CD14-positive monocyte (primary cell): ENCODE data around the gene CATSPERE. TPM values are rescaled to one million over a fixed set of nuclear protein-coding genes. Genes with fewer than 3 reads are reported as not detected.
A peak's percentile ranks its signal among the peaks of the same experiment; 100 is the strongest.

Source experiments
- DNase-seq, 3 donors: peaks; one replicate each; pipeline ENCODE4 v3.0.0-alpha.2; 2011 to 2022
- H2AFZ ChIP-seq: 2 replicates; pipeline ENCODE4 v1.6.0; 2012; ENCODE audit warnings: mild to moderate bottlenecking, low read depth, low read length, inconsistent platforms; ENCODE audit not compliant: insufficient read depth, poor library complexity, severe bottlenecking
- H3K27ac ChIP-seq, 2 donors: 1 replicate in 1 of 2; 2 replicates in 1 of 2; pipeline ENCODE4 v1.5.1; 2012 to 2013; ENCODE audit warnings: low read length in 2 of 2, control low read depth in 1 of 2, inconsistent platforms in 1 of 2, low read depth in 1 of 2, mild to moderate bottlenecking in 1 of 2
- H3K27me3 ChIP-seq, 2 donors: one replicate each; pipeline versions ENCODE4 v1.6.0 to v1.6.1; 2011 to 2013; ENCODE audit warnings: low read length in 2 of 2; ENCODE audit not compliant: control insufficient read depth in 2 of 2, insufficient read depth in 2 of 2
- H3K36me3 ChIP-seq, 2 donors: replicated peaks in 1 of 2; 1 replicate in 1 of 2; 2 replicates in 1 of 2; pipeline versions ENCODE4 v1.5.1 to v1.6.1; 2012 to 2013; ENCODE audit warnings: low read length in 2 of 2, control low read depth in 1 of 2, inconsistent platforms in 1 of 2, mild to moderate bottlenecking in 1 of 2; ENCODE audit not compliant: insufficient read depth in 2 of 2, control insufficient read depth in 1 of 2
- H3K4me1 ChIP-seq, 2 donors: 1 replicate in 1 of 2; 2 replicates in 1 of 2; pipeline versions ENCODE4 v1.5.1 to v1.6.1; 2012 to 2013; ENCODE audit warnings: low read length in 2 of 2, control low read depth in 1 of 2, inconsistent platforms in 1 of 2, mild to moderate bottlenecking in 1 of 2, moderate library complexity in 1 of 2; ENCODE audit not compliant: insufficient read depth in 2 of 2, control insufficient read depth in 1 of 2
- H3K4me2 ChIP-seq: replicated peaks from 2 replicates; pipeline ENCODE3; 2012; ENCODE audit warnings: low read length, moderate library complexity, mild to moderate bottlenecking; ENCODE audit not compliant: poor library complexity, severe bottlenecking; ENCODE audit errors: extremely low read depth
- H3K4me3 ChIP-seq, 3 experiments: fragments of 200-600 bp in 1 of 3; sonication (generic) in 1 of 3; replicated peaks in 1 of 3; 1 replicate in 2 of 3; 2 replicates in 1 of 3; pipeline ENCODE4 v1.5.1; 2011 to 2013; ENCODE audit warnings: low read length in 3 of 3, mild to moderate bottlenecking in 3 of 3, control low read depth in 2 of 3, low read depth in 2 of 3, inconsistent platforms in 1 of 3, moderate library complexity in 1 of 3
- H3K79me2 ChIP-seq: 2 replicates; pipeline ENCODE4 v1.6.0; 2012; ENCODE audit warnings: mild to moderate bottlenecking, control low read depth, inconsistent platforms, low read length, moderate library complexity; ENCODE audit not compliant: insufficient read depth
- H3K9ac ChIP-seq: 2 replicates; pipeline ENCODE4 v1.6.0; 2017; ENCODE audit warnings: low read length, mild to moderate bottlenecking; ENCODE audit not compliant: insufficient read depth, poor library complexity, severe bottlenecking
- H3K9me3 ChIP-seq, 2 donors: replicated peaks in 1 of 2; 1 replicate in 1 of 2; 2 replicates in 1 of 2; pipeline versions ENCODE4 v1.5.1 to v1.6.1; 2012 to 2013; ENCODE audit warnings: low read length in 2 of 2, control low read depth in 1 of 2; ENCODE audit not compliant: control insufficient read depth in 1 of 2, insufficient read depth in 1 of 2
- H4K20me1 ChIP-seq: 2 replicates; pipeline ENCODE4 v1.6.0; 2012; ENCODE audit warnings: mild to moderate bottlenecking, low read length, control low read depth, moderate library complexity; ENCODE audit not compliant: insufficient read depth
- H3K27ac Mint-ChIP-seq, 7 donors: one replicate each; pipeline ENCODE4 v1.8.0; 2020; ENCODE audit warnings: mild to moderate bottlenecking in 7 of 7, mixed read lengths in 7 of 7, moderate library complexity in 6 of 7, inconsistent platforms in 2 of 7
- H3K27me3 Mint-ChIP-seq, 3 donors: one replicate each; pipeline ENCODE4 v1.8.0; 2021 to 2022; ENCODE audit warnings: low read depth in 3 of 3, mild to moderate bottlenecking in 3 of 3, mixed read lengths in 3 of 3, moderate library complexity in 3 of 3, inconsistent platforms in 1 of 3
- H3K36me3 Mint-ChIP-seq, 2 donors: one replicate each; pipeline ENCODE4 v1.8.0; 2020; ENCODE audit warnings: mixed read lengths in 2 of 2, inconsistent platforms in 1 of 2, mild to moderate bottlenecking in 1 of 2
- H3K4me1 Mint-ChIP-seq: one replicate; pipeline ENCODE4 v1.8.0; 2020; ENCODE audit warnings: mild to moderate bottlenecking, mixed read lengths
- H3K4me3 Mint-ChIP-seq, 2 donors: one replicate each; pipeline ENCODE4 v1.8.0; 2020; ENCODE audit warnings: mild to moderate bottlenecking in 2 of 2, mixed read lengths in 2 of 2, moderate library complexity in 1 of 2
- H3K9me3 Mint-ChIP-seq, 7 donors: one replicate each; pipeline ENCODE4 v1.8.0; 2020 to 2022; ENCODE audit warnings: mixed read lengths in 7 of 7, mild to moderate bottlenecking in 6 of 7, moderate library complexity in 6 of 7, inconsistent platforms in 2 of 7
- CTCF ChIP-seq: fragments of 200-600 bp; IDR thresholded peaks from one replicate; pipeline ENCODE4 v1.8.0; 2022; ENCODE audit warnings: antibody characterized with exemption, mild to moderate bottlenecking
- WGBS: methylation state at CpG from one replicate; pipeline ENCODE4 v1.1.5; 2013; ENCODE audit warnings: missing lambda C conversion rate; ENCODE audit not compliant: insufficient coverage; 5-methylcytosine and 5-hydroxymethylcytosine counted together
- intact Hi-C, 2 donors: fragments of 100-400 bp; cut with micrococcal nuclease; formaldehyde crosslinking; loops; one replicate each; pipeline versions ENCODE4 v1.15.0 to v1.15.1; 2023
- polyA plus RNA-seq, 3 donors: library from polyadenylated mRNA; depleted of rRNA in 1 of 3; unstranded in 2 of 3; stranded (reverse) in 1 of 3; fragments of 300-500 nt in 2 of 3; fragments of >200 nt in 1 of 3; fragmentation: Illumina TruSeq in 2 of 3; gene quantifications; 1 replicate in 2 of 3; 2 replicates in 1 of 3; pipeline ENCODE4 v1.2.3, GENCODE V29; 2012 to 2021

The CATSPERE gene
- polyA plus RNA-seq, 3 donors: 0.63 TPM; not detected in 2

- no peak overlapping the region for H3K27ac Mint-ChIP-seq
- intact Hi-C loops: loop anchor here (2.0 to 10.0 kb wide), 3 partner anchors 194 to 441 kb away; no protein-coding TSS in a partner anchor
- H3K9ac ChIP-seq: no peak overlapping the region
- peaks cover 0 to under 1% (median 0%) of the 10 kb centered on the region in 7 donors for H3K9me3 Mint-ChIP-seq
- H3K27ac ChIP-seq: no peak overlapping the region
- no peaks in the 10 kb centered on the region for H3K27me3 ChIP-seq
- H3K27me3 Mint-ChIP-seq: peaks cover 2 to 5% (median 3%) of the 10 kb centered on the region in 3 donors
- H3K36me3 Mint-ChIP-seq: no peaks in the 10 kb centered on the region
- no peaks in the 10 kb centered on the region for H3K79me2 ChIP-seq
- TF ChIP-seq CTCF: peak; percentile 91
- H3K4me2 ChIP-seq: no peak overlapping the region
- H3K9me3 ChIP-seq: no peaks in the 10 kb centered on the region
- H3K4me1 ChIP-seq: peaks cover 8 to 13% of the 10 kb centered on the region in 2 donors
- DNase-seq: peak; percentile 17 to 66 (median 36)
- H3K36me3 ChIP-seq: no peaks in the 10 kb centered on the region
- H3K4me3 Mint-ChIP-seq: no peak overlapping the region
- H3K4me1 Mint-ChIP-seq: peaks cover 23% of the 10 kb centered on the region
- no peaks in the 10 kb centered on the region for H4K20me1 ChIP-seq
- H2AFZ ChIP-seq: no peak overlapping the region
- H3K4me3 ChIP-seq: no peak overlapping the region
These were observed 142.4 kb downstream of the CATSPERE start for GRCh38 chr1:244603498-244603897.

DNA sequence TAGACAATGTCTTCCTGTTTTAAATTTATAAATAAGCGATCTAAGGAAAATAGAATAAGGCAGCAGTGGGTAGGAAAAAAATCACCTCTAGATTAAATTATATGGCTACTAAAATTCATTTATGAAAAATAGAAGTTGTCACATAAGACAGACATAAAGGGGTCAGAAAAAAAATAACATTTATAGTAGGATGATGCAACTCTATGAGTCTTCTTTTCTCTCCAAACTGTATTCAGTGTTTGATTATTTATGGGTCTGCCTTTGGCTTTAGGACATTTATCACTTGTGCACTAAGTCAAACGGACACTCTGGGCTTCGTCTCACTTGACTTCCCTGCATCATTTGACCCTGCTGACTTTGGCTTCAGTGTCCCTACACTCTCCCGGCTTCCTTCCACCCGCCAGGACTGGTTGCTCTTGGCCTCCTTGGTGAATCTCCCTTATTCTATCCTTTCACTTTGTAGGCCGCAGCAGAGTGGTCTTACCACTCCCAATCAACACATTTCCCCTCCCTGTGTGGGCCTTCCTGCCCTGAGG is 144.8 kb downstream of the CATSPERE start:
- peaks cover 2 to 3% (median 2%) of the 10 kb centered on the region in 3 donors for H3K27me3 Mint-ChIP-seq
- H3K4me1 Mint-ChIP-seq: peaks cover 13% of the 10 kb centered on the region
- Histone ChIP-seq H3K9ac (no peak overlapping the region), H3K4me3 (no peak overlapping the region), H3K79me2 (no peaks in the 10 kb centered on the region), H3K36me3 (no peaks in the 10 kb centered on the region), H4K20me1 (no peaks in the 10 kb centered on the region), H3K27me3 (no peaks in the 10 kb centered on the region), H2AFZ (no peak overlapping the region), H3K9me3 (no peaks in the 10 kb centered on the region), H3K27ac (no peak overlapping the region), H3K4me2 (no peak overlapping the region), H3K4me1 (peaks cover 5 to 7% of the 10 kb centered on the region in 2 donors)
- 98% methylated on average over 5 of the region's 6 CpGs for WGBS
- H3K4me3 Mint-ChIP-seq: no peak overlapping the region
- peaks cover 0 to 3% (median 0%) of the 10 kb centered on the region in 7 donors for H3K9me3 Mint-ChIP-seq
- DNase-seq: no peak
- H3K27ac Mint-ChIP-seq: no peak overlapping the region
- intact Hi-C loops: loop anchor here in 1 of 2 donors (10.0 kb wide), 1 partner anchor 439 kb away; no protein-coding TSS in a partner anchor
- TF ChIP-seq CTCF: no peak
- H3K36me3 Mint-ChIP-seq: no peaks in the 10 kb centered on the region
